SK-N-SH treated with all-trans-retinoic acid at 6 μM for 48 hours (cell line): Measurements from ENCODE around the gene ENO2.
"Not testable (repeated sequence)": the region's sequence is repeated elsewhere in the genome, so short reads cannot be mapped to it uniquely, and the experiment has no call there.

ENCODE experiments used
- ATAC-seq: fragments of 200-7000 bp; cut with Tn5 transposase; 3 replicates; pipeline ENCODE4 v1.9.1; 2020; ENCODE audit warnings: mild to moderate bottlenecking, moderate library complexity
- ARNTL ChIP-seq: fragments of 450-650 bp; formaldehyde crosslinking; IDR thresholded peaks from 2 replicates; pipeline ENCODE4 v1.5.0; 2020; ENCODE audit warnings: low read depth, mild to moderate bottlenecking, moderate library complexity, borderline replicate concordance
- BACH2 ChIP-seq: fragments of 250-450 bp; sonication (Bioruptor Pico); IDR thresholded peaks from 2 replicates; pipeline ENCODE4 v1.9.0; 2021; ENCODE audit warnings: mild to moderate bottlenecking, borderline replicate concordance
- CREB5 ChIP-seq: fragments of 250-450 bp; sonication (Bioruptor Pico); IDR thresholded peaks from 2 replicates; pipeline ENCODE4 v1.5.1; 2020; ENCODE audit warnings: low read depth, mild to moderate bottlenecking, moderate library complexity
- CSRNP3 ChIP-seq: fragments of 250-450 bp; sonication (Bioruptor Pico); IDR thresholded peaks from 2 replicates; pipeline ENCODE4 v1.5.1; 2021; ENCODE audit warnings: mild to moderate bottlenecking, moderate library complexity
- ESRRG ChIP-seq: fragments of 250-450 bp; sonication (Bioruptor Pico); IDR thresholded peaks from 2 replicates; pipeline ENCODE4 v1.6.1; 2021; ENCODE audit warnings: mild to moderate bottlenecking
- ISL1 ChIP-seq: fragments of 250-450 bp; sonication (Bioruptor Pico); IDR thresholded peaks from 2 replicates; pipeline ENCODE4 v2.1.2; 2022; ENCODE audit warnings: mild to moderate bottlenecking, moderate library complexity
- OSR1 ChIP-seq: fragments of 250-450 bp; sonication (Bioruptor Pico); IDR thresholded peaks from 2 replicates; pipeline ENCODE4 v1.8.0; 2022; ENCODE audit warnings: moderate library complexity, mild to moderate bottlenecking, inconsistent platforms
- PATZ1 ChIP-seq: fragments of 250-450 bp; sonication (Bioruptor Pico); IDR thresholded peaks from 2 replicates; pipeline ENCODE4 v1.8.0; 2020; ENCODE audit warnings: mild to moderate bottlenecking, moderate library complexity, borderline replicate concordance
- POU6F1 ChIP-seq: fragments of 250-450 bp; sonication (Bioruptor Pico); IDR thresholded peaks from 2 replicates; pipeline ENCODE4 v1.8.0; 2021; ENCODE audit warnings: low read depth, mild to moderate bottlenecking, moderate library complexity, borderline replicate concordance
- PPARA ChIP-seq: fragments of 250-450 bp; sonication (Bioruptor Pico); IDR thresholded peaks from 2 replicates; pipeline ENCODE4 v1.5.0; 2020; ENCODE audit warnings: mild to moderate bottlenecking, borderline replicate concordance
- SNAI2 ChIP-seq: fragments of 250-450 bp; sonication (Bioruptor Pico); IDR thresholded peaks from 2 replicates; pipeline ENCODE4 v1.5.0; 2020; ENCODE audit warnings: mild to moderate bottlenecking, moderate library complexity
- TOX ChIP-seq: fragments of 250-450 bp; sonication (Bioruptor Pico); IDR thresholded peaks from 2 replicates; pipeline ENCODE4 v1.8.0; 2021; ENCODE audit warnings: mild to moderate bottlenecking, moderate library complexity, borderline replicate concordance
- TSHZ2 ChIP-seq: fragments of 250-450 bp; sonication (Bioruptor Pico); IDR thresholded peaks from 2 replicates; pipeline ENCODE4 v1.5.0; 2020; ENCODE audit warnings: mild to moderate bottlenecking, moderate library complexity
- ZC3H10 ChIP-seq: fragments of 250-450 bp; sonication (Bioruptor Pico); IDR thresholded peaks from 2 replicates; pipeline ENCODE4 v1.5.1; 2021; ENCODE audit warnings: mild to moderate bottlenecking, moderate library complexity
- ZFP3 ChIP-seq: fragments of 250-450 bp; sonication (Bioruptor Pico); IDR thresholded peaks from 2 replicates; pipeline ENCODE4 v1.5.0; 2020; ENCODE audit warnings: mild to moderate bottlenecking, moderate library complexity
- ZFP30 ChIP-seq: fragments of 450-650 bp; formaldehyde crosslinking; IDR thresholded peaks from 2 replicates; pipeline ENCODE4 v1.5.0; 2022; ENCODE audit warnings: mild to moderate bottlenecking, moderate library complexity
- ZNF565 ChIP-seq: fragments of 450-650 bp; formaldehyde crosslinking; conservative IDR thresholded peaks from 2 replicates; pipeline ENCODE4 v1.5.0; 2020; ENCODE audit warnings: low read depth, mild to moderate bottlenecking, moderate library complexity
- ZNF70 ChIP-seq: fragments of 450-650 bp; formaldehyde crosslinking; IDR thresholded peaks from 2 replicates; pipeline ENCODE4 v1.5.0; 2020; ENCODE audit warnings: mild to moderate bottlenecking, moderate library complexity
- ZNF8 ChIP-seq: fragments of 450-650 bp; formaldehyde crosslinking; IDR thresholded peaks from 2 replicates; pipeline ENCODE4 v1.5.0; 2020; ENCODE audit warnings: mild to moderate bottlenecking, moderate library complexity

ENO2 gene

GRCh38 chr12:6891646-6892001 lies 22.8 kb upstream of the ENO2 start:
- TF ChIP-seq ZFP3 (CRISPR knock-in tag) (no peak), BACH2 (CRISPR knock-in tag) (no peak), ZFP30 (CRISPR knock-in tag) (no peak), ZNF8 (CRISPR knock-in tag) (no peak), ZNF70 (CRISPR knock-in tag) (no peak), ZC3H10 (CRISPR knock-in tag) (no peak), TOX (CRISPR knock-in tag) (no peak), SNAI2 (CRISPR knock-in tag) (no peak), TSHZ2 (no peak), PPARA (no peak), CREB5 (no peak), ARNTL (no peak), ZNF565 (no peak), PATZ1 (CRISPR knock-in tag) (no peak)
- peak; percentile 21 for ATAC-seq

GRCh38 chr12:6892683-6893082 lies 21.7 kb upstream of the ENO2 start:
- ATAC-seq, result not testable (repeated sequence)

GRCh38 chr12:6894321-6894720 lies 20.1 kb upstream of the ENO2 start:
- no peak for ATAC-seq
- TF ChIP-seq ZNF70 (CRISPR knock-in tag) (no peak), CSRNP3 (CRISPR knock-in tag) (no peak), TSHZ2 (no peak)

- no peak; the same call in 2 of the 3 replicates for ATAC-seq
- no peak for TF ChIP-seq ESRRG (CRISPR knock-in tag)
- no peak for TF ChIP-seq OSR1 (CRISPR knock-in tag)
- no peak for TF ChIP-seq ARNTL
- no peak for TF ChIP-seq ZC3H10 (CRISPR knock-in tag)
- no peak for TF ChIP-seq PPARA
- TF ChIP-seq CREB5, result no peak
- no peak for TF ChIP-seq ZFP30 (CRISPR knock-in tag)
- TF ChIP-seq CSRNP3 (CRISPR knock-in tag), result no peak
- no peak for TF ChIP-seq ZNF70 (CRISPR knock-in tag)
- TF ChIP-seq BACH2 (CRISPR knock-in tag), result no peak
- no peak for TF ChIP-seq ISL1 (CRISPR knock-in tag)
- no peak for TF ChIP-seq SNAI2 (CRISPR knock-in tag)
- no peak for TF ChIP-seq POU6F1 (CRISPR knock-in tag)
These were observed 17.4 kb upstream of the ENO2 start for GRCh38 chr12:6896846-6897435.
